ENCODE measurements around the gene TMEM178B. TPM values are rescaled to one million over a fixed set of nuclear protein-coding genes. Genes with fewer than 3 reads are reported as not detected.
A peak's percentile ranks its signal among the peaks of the same experiment; 100 is the strongest.

Gene TMEM178B
- total and polyA plus RNA-seq, 8 donors: 0.16 to 5.6 (median 3.4) TPM

- peaks cover 51 to 85% of the 10 kb centered on the region in 2 donors for H3K27me3 ChIP-seq
These were observed 2.5 kb upstream of the TMEM178B start for GRCh38 chr7:141071260-141071854.

GRCh38 chr7:141071855-141072547, 1.9 kb upstream of the TMEM178B start:
- H3K9me3 ChIP-seq: no peaks in the 10 kb centered on the region
- intact Hi-C loops (cut with DNase I): no loop called here
- H3K27me3 ChIP-seq: peaks cover 58 to 92% of the 10 kb centered on the region in 2 donors
- DNase-seq (peak in 1 of 4 donors; percentile 36), ATAC-seq (no peak)
- H3K4me3 ChIP-seq: peak overlapping the region; percentile 15 to 39
- no peaks in the 10 kb centered on the region for H3K36me3 ChIP-seq
- peaks cover 21 to 30% of the 10 kb centered on the region in 2 donors for H3K4me1 ChIP-seq
- H3K27ac ChIP-seq: no peak overlapping the region
- no peak for TF ChIP-seq CTCF (IDR thresholded peaks at IDR 0.05)

More at GRCh38 chr7:141071260-141071854, 2.5 kb upstream of the TMEM178B start:
- Histone ChIP-seq H3K27ac (no peak overlapping the region), H3K9me3 (no peaks in the 10 kb centered on the region), H3K4me3 (peak overlapping the region; percentile 15 to 39), H3K36me3 (no peaks in the 10 kb centered on the region), H3K4me1 (peaks cover 21 to 30% of the 10 kb centered on the region in 2 donors)
- ATAC-seq (no peak), DNase-seq (peak in 2 of 4 donors; percentile 59 to 75)
- intact Hi-C loops (cut with DNase I): no loop called here
- no peak for TF ChIP-seq CTCF (IDR thresholded peaks at IDR 0.05)

GRCh38 chr7:141072548-141073172, 1.2 kb upstream of the TMEM178B start:
- no peak for TF ChIP-seq CTCF (IDR thresholded peaks at IDR 0.05)
- H3K9me3 ChIP-seq: no peaks in the 10 kb centered on the region
- peak in 3 of 4 donors; percentile 64 to 80 (median 73) for DNase-seq
- intact Hi-C loops (cut with DNase I): no loop called here
- no peak overlapping the region for H3K27ac ChIP-seq
- peaks cover 21 to 30% of the 10 kb centered on the region in 2 donors for H3K4me1 ChIP-seq
- peaks cover 63 to 98% of the 10 kb centered on the region in 2 donors for H3K27me3 ChIP-seq
- H3K4me3 ChIP-seq: peak overlapping the region; percentile 32 to 39
- ATAC-seq: peak; percentile 71
- no peaks in the 10 kb centered on the region for H3K36me3 ChIP-seq

GRCh38 chr7:141073173-141073640, 657 bp upstream of the TMEM178B start:
- intact Hi-C loops (cut with DNase I): no loop called here
- Histone ChIP-seq H3K27ac (no peak overlapping the region), H3K27me3 (peaks cover 64 to 96% of the 10 kb centered on the region in 2 donors), H3K4me1 (peaks cover 21 to 30% of the 10 kb centered on the region in 2 donors), H3K36me3 (no peaks in the 10 kb centered on the region), H3K4me3 (peak overlapping the region; percentile 32 to 39), H3K9me3 (no peaks in the 10 kb centered on the region)
- TF ChIP-seq CTCF (IDR thresholded peaks at IDR 0.05): no peak
- DNase-seq (peak in 3 of 4 donors; percentile 53 to 78 (median 73)), ATAC-seq (peak; percentile 88)
